HepG2 (cell line): ENCODE results near the gene NEAT1. TPM values are rescaled to one million over a fixed set of nuclear protein-coding genes. Genes with fewer than 3 reads are reported as not detected.

ENCODE experiments used
- ARNTL ChIP-seq: sonication (generic); formaldehyde crosslinking; IDR thresholded peaks from 2 replicates; pipeline ENCODE4 v1.4.0; 2020; ENCODE audit warnings: mild to moderate bottlenecking, missing genetic modification reagents
- CENPX ChIP-seq: sonication (generic); formaldehyde crosslinking; IDR thresholded peaks from 2 replicates; pipeline ENCODE4 v1.9.0; 2021; ENCODE audit warnings: mild to moderate bottlenecking, missing genetic modification reagents, moderate library complexity
- ETV6 ChIP-seq: sonication (generic); formaldehyde crosslinking; conservative IDR thresholded peaks from 2 replicates; pipeline ENCODE4 v1.4.0; 2020; ENCODE audit warnings: missing genetic modification reagents
- FIP1L1 ChIP-seq: fragments of 200-400 bp; formaldehyde crosslinking; IDR thresholded peaks from 2 replicates; pipeline ENCODE4 v1.6.1; 2018; ENCODE audit warnings: low read depth, mild to moderate bottlenecking, low read length, moderate library complexity, borderline replicate concordance; ENCODE audit not compliant: insufficient read depth
- FOXA1 ChIP-seq, 2 experiments: fragments of 450-650 bp in 1 of 2; sonication (generic) in 1 of 2; formaldehyde crosslinking in 1 of 2; IDR thresholded peaks; 2 replicates each; pipeline versions ENCODE4 v1.4.0 to v1.6.1; 2016 to 2020; ENCODE audit warnings: missing genetic modification reagents in 1 of 2
- MAFF ChIP-seq: IDR thresholded peaks from 2 replicates; pipeline ENCODE4 v1.6.1; 2011; ENCODE audit warnings: low read depth, low read length, improper control_type of control experiment
- PATZ1 ChIP-seq: sonication (generic); formaldehyde crosslinking; IDR thresholded peaks from 2 replicates; pipeline ENCODE4 v1.4.0; 2020; ENCODE audit warnings: missing genetic modification reagents
- PCBP1 ChIP-seq: fragments of 200-400 bp; formaldehyde crosslinking; IDR thresholded peaks from 2 replicates; pipeline ENCODE4 v1.6.1; 2017; ENCODE audit warnings: mild to moderate bottlenecking, low read depth, low read length, borderline replicate concordance
- RBAK ChIP-seq: sonication (generic); formaldehyde crosslinking; IDR thresholded peaks from 2 replicates; pipeline ENCODE4 v1.5.1; 2020; ENCODE audit warnings: mild to moderate bottlenecking, missing genetic modification reagents
- RERE ChIP-seq: IDR thresholded peaks from 2 replicates; pipeline ENCODE4 v1.6.1; 2016; ENCODE audit warnings: low read depth, missing genetic modification reagents, missing compliant biosample characterization
- TEF ChIP-seq: sonication (generic); formaldehyde crosslinking; IDR thresholded peaks from 2 replicates; pipeline ENCODE4 v1.5.0; 2020; ENCODE audit warnings: missing genetic modification reagents
- ZNF205 ChIP-seq: IDR thresholded peaks from 2 replicates; pipeline ENCODE4 v1.6.1; 2018; ENCODE audit warnings: missing biosample characterization, missing genetic modification reagents
- ZNF3 ChIP-seq: IDR thresholded peaks from 2 replicates; pipeline ENCODE4 v1.7.0; 2017; ENCODE audit warnings: inconsistent platforms
- ZNF609 ChIP-seq: sonication (generic); formaldehyde crosslinking; IDR thresholded peaks from 2 replicates; pipeline ENCODE4 v1.4.0; 2020; ENCODE audit warnings: mild to moderate bottlenecking, missing genetic modification reagents, borderline replicate concordance
- polyA plus RNA-seq, 8 experiments: library from polyadenylated mRNA; depleted of rRNA in 3 of 8; stranded (reverse) in 7 of 8; unstranded in 1 of 8; fragments of >200 nt; fragmentation: Illumina TruSeq in 4 of 8; extraction: Trizol in 4 of 8; gene quantifications; 2 replicates each; pipeline versions ENCODE4 v1.2.1 to v1.2.3, GENCODE V29; 2011 to 2016; ENCODE audit warnings: low read depth in 4 of 8, missing spikeins in 1 of 8, mixed read lengths in 1 of 8; ENCODE audit not compliant: insufficient read depth in 1 of 8
- total RNA-seq, 5 experiments: library from RNA; depleted of rRNA; stranded (reverse); fragments of >200 nt; fragmentation: Illumina TruSeq; extraction: Trizol; gene quantifications; 2 replicates each; pipeline ENCODE4 v1.2.3, GENCODE V29; 2016; ENCODE audit warnings: low read depth in 1 of 5

NEAT1 gene
- total and polyA plus RNA-seq, 2 of the 13 experiments (the other 11 are each of a cell fraction or from before 2014, with no cell fraction given) = 20.5 to 41.2 TPM

GRCh38 chr11:65477149-65477965 lies 54.8 kb downstream of the NEAT1 start (continued):
- no peak for TF ChIP-seq ZNF3
- TF ChIP-seq CENPX (CRISPR knock-in tag) = no peak
- no peak; the same call in 1 of the 2 replicates for TF ChIP-seq MAFF
- no peak; the same call in 1 of the 2 replicates for TF ChIP-seq FIP1L1
- peak; percentile 95 for TF ChIP-seq PATZ1
- TF ChIP-seq ARNTL (CRISPR knock-in tag) = peak; percentile 56; the same call in 1 of the 2 replicates
- peak; percentile 51; the same call in 1 of the 2 replicates for TF ChIP-seq ZNF609 (CRISPR knock-in tag)
- TF ChIP-seq RERE (CRISPR knock-in tag) = no peak
- TF ChIP-seq ZNF205 (CRISPR knock-in tag) = peak; percentile 39; the same call in 1 of the 2 replicates
- TF ChIP-seq RBAK (CRISPR knock-in tag) = no peak
- no peak for TF ChIP-seq FOXA1 (IDR thresholded peaks at IDR 0.05)
- TF ChIP-seq FOXA1 (CRISPR knock-in tag; IDR thresholded peaks at IDR 0.05) = no peak
- TF ChIP-seq PCBP1 = 0 out of 2 replicates have a peak, but pooled peaks have one; percentile 65
- TF ChIP-seq ETV6 (CRISPR knock-in tag) = peak; percentile 58; the same call in 1 of the 2 replicates
- no peak for TF ChIP-seq TEF (CRISPR knock-in tag)
